Measurements from ENCODE around the gene TEX48.

Gene TEX48

GRCh38 chr9:114676901-114677300 is 5.1 kb downstream of the TEX48 start:
- TF ChIP-seq, protein P1, sequence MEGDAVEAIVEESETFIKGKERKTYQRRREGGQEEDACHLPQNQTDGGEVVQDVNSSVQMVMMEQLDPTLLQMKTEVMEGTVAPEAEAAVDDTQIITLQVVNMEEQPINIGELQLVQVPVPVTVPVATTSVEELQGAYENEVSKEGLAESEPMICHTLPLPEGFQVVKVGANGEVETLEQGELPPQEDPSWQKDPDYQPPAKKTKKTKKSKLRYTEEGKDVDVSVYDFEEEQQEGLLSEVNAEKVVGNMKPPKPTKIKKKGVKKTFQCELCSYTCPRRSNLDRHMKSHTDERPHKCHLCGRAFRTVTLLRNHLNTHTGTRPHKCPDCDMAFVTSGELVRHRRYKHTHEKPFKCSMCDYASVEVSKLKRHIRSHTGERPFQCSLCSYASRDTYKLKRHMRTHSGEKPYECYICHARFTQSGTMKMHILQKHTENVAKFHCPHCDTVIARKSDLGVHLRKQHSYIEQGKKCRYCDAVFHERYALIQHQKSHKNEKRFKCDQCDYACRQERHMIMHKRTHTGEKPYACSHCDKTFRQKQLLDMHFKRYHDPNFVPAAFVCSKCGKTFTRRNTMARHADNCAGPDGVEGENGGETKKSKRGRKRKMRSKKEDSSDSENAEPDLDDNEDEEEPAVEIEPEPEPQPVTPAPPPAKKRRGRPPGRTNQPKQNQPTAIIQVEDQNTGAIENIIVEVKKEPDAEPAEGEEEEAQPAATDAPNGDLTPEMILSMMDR (conservative IDR thresholded peaks at IDR 0.05; ENCODE audit: low read depth): no peak
- ChIA-PET CTCF (interaction anchor here (0.6 to 2.4 kb wide), 7 partner anchors 15 to 329 kb away, joined by 3 to 11 read pairs (median 4); no protein-coding TSS in a partner anchor), POLR2A (ENCODE audit: low non-redundant PET) (no interaction called here)
- H3K27ac ChIP-seq: peak overlapping the region; percentile 70
- no peak for DNase-seq (ENCODE audit: low spot score)

- TF ChIP-seq, protein P1 (conservative IDR thresholded peaks at IDR 0.05; ENCODE audit: low read depth): no peak
- ChIA-PET POLR2A (ENCODE audit: low non-redundant PET) (interaction anchor here (0.7 kb wide), 1 partner anchor 15 kb away, joined by 3 read pairs; no protein-coding TSS in a partner anchor), CTCF (interaction anchor here (0.6 to 2.4 kb wide), 6 partner anchors 9 to 340 kb away, joined by 3 to 11 read pairs (median 4); no protein-coding TSS in a partner anchor)
- H3K27ac ChIP-seq: no peak overlapping the region
- no peak for DNase-seq (ENCODE audit: low spot score)
Observed at GRCh38 chr9:114674798-114675540, 7.0 kb downstream of the TEX48 start.

DNA sequence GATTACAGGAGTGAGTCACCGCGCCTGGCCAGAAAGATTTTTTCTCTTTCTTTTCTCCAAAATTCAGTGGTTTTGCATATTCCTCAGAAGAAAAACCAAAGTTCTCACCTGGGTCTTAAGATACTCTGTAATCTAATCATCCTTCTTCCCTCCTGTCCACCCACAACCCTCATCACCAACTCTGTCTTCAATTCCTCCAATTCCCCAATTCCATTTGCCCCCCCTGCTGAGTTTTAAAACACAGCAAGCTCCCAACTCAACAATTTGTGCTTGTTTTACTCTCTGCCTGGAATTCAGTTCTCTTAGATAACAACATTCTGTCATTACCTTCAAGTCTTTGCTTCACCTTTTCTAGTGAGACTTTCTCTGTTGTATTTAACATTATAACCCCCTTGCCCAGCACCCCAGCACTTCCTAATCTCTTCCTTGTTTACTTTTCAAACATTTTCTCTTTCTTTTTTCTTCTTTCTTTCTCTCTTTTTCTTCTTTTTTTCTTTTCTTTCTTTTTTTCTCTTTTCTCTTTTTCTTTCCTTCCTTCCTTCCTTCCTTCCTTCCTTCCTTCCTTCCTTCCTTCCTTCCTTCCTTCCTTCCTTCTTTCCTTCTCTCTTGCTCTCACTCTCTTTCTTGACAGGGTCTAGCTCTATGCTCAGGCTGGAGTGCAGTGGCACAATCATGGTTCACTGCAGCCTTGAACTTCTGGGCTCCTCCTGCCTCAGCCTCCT is 7.8 kb downstream of the TEX48 start:
- H3K27ac ChIP-seq: no peak overlapping the region
- TF ChIP-seq, protein P1 (conservative IDR thresholded peaks at IDR 0.05; ENCODE audit: low read depth): no peak
- ChIA-PET POLR2A (ENCODE audit: low non-redundant PET) (interaction anchor here (0.7 kb wide), 1 partner anchor 14 kb away, joined by 3 read pairs; no protein-coding TSS in a partner anchor), CTCF (interaction anchor here (0.5 to 1.5 kb wide), 7 partner anchors 8 to 387 kb away, joined by 3 to 5 read pairs (median 4); no protein-coding TSS in a partner anchor)
- DNase-seq (ENCODE audit: low spot score): no peak

DNA sequence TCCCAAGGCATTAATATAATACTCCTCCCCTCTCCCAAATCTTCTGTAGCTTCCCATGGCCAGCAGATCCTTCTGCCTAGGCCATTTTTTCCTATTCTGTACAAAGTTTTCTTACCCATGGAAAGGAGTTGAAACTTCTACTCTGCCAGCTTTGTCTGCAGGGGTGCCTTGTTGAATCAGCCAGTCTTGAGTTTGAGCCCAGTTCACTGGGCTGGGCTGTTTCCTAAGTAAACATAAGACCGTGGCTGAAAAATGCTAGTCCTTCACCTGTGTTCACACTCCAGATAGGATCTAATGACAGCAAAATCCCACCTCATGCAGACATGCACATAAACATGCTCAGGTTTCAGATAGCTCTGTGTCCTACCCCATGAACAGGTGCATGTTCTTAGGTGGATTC is 10.4 kb downstream of the TEX48 start:
- DNase-seq (ENCODE audit: low spot score): no peak
- TF ChIP-seq, protein P1 (conservative IDR thresholded peaks at IDR 0.05; ENCODE audit: low read depth): no peak
- ChIA-PET POLR2A (ENCODE audit: low non-redundant PET) (no interaction called here), CTCF (interaction anchor here (0.7 to 1.1 kb wide), 2 partner anchors 18 to 237 kb away, joined by 3 to 4 read pairs; no protein-coding TSS in a partner anchor)
- H3K27ac ChIP-seq: no peak overlapping the region

DNA sequence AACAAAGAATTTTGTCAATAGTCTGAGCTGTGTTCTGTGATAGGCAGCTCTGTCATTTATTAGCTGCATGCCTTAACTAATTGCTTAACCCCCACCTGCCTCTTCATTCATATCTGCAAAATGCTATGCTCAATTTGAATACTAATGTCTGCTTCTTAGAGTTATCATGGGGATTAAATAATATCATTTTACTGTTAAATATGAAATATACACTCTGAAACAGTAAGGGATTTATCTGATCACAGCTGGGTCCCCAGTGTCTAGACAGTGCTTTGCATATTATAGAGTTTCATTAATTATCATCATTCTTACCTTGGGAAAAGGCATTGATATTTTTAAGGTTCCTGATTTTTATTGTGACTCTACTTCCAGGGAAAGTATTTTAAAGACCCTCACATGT is 12.0 kb downstream of the TEX48 start:
- no peak for DNase-seq (ENCODE audit: low spot score)
- H3K27ac ChIP-seq: no peak overlapping the region
- CTCF ChIA-PET: no interaction called here
- POLR2A ChIA-PET (ENCODE audit: low non-redundant PET): no interaction called here
- TF ChIP-seq, protein P1 (conservative IDR thresholded peaks at IDR 0.05; ENCODE audit: low read depth): no peak

- ChIA-PET POLR2A (ENCODE audit: low non-redundant PET) (no interaction called here), CTCF (interaction anchor here (0.6 to 0.9 kb wide), 3 partner anchors 13 to 251 kb away, joined by 3 to 4 read pairs (median 3); no protein-coding TSS in a partner anchor)
- TF ChIP-seq, protein P1 (conservative IDR thresholded peaks at IDR 0.05; ENCODE audit: low read depth): no peak
- H3K27ac ChIP-seq: no peak overlapping the region
- no peak for DNase-seq (ENCODE audit: low spot score)
Observed at GRCh38 chr9:114668146-114668545, 13.8 kb downstream of the TEX48 start.

Data from RWPE1 (cell line).